CD8-positive, alpha-beta memory T cell (primary cell): ENCODE results near the gene FREY1. TPM values are rescaled to one million over a fixed set of nuclear protein-coding genes. Genes with fewer than 3 reads are reported as not detected.

Experiments used
- CTCF ChIA-PET: fragments of 350-600 bp; sonication (Branson Sonifier 250); formaldehyde crosslinking; loops from one replicate; lab custom pipeline; 2021; ENCODE audit warnings: antibody characterized with exemption; lab: Charles Lee
- POLR2A ChIA-PET: fragments of 350-600 bp; sonication (Branson Sonifier 250); formaldehyde crosslinking; loops from one replicate; lab custom pipeline; 2021; ENCODE audit warnings: antibody characterized with exemption; lab: Charles Lee
- DNase-seq, 5 donors: peaks; one replicate each; pipeline versions ENCODE4 v3.0.0 to v3.0.0-alpha.2; 2020 to 2022; ENCODE audit warnings: mixed read lengths in 1 of 5
- H3K27ac ChIP-seq: one replicate; pipeline ENCODE4 v1.7.0; 2013; ENCODE audit warnings: low read depth, mild to moderate bottlenecking, low read length, moderate library complexity
- H3K27me3 ChIP-seq: 2 replicates; pipeline ENCODE4 v1.7.0; 2013; ENCODE audit warnings: low read length, mild to moderate bottlenecking; ENCODE audit not compliant: insufficient read depth, poor library complexity, severe bottlenecking
- H3K36me3 ChIP-seq: 2 replicates; pipeline ENCODE4 v1.7.0; 2013; ENCODE audit warnings: mild to moderate bottlenecking, low read length, moderate library complexity; ENCODE audit not compliant: insufficient read depth
- H3K4me1 ChIP-seq: 2 replicates; pipeline ENCODE4 v1.7.0; 2013; ENCODE audit warnings: mild to moderate bottlenecking, low read length, moderate library complexity; ENCODE audit not compliant: insufficient read depth
- H3K4me3 ChIP-seq: 2 replicates; pipeline ENCODE4 v1.7.0; 2013; ENCODE audit warnings: mild to moderate bottlenecking, low read length
- H3K9me3 ChIP-seq: 2 replicates; pipeline ENCODE4 v1.7.0; 2013; ENCODE audit warnings: mild to moderate bottlenecking, low read length
- H3K27ac Mint-ChIP-seq, 8 donors: one replicate each; pipeline ENCODE4 v1.8.0; 2020 to 2021; ENCODE audit warnings: mixed read lengths in 8 of 8, mild to moderate bottlenecking in 6 of 8, inconsistent platforms in 3 of 8, moderate library complexity in 3 of 8
- H3K27me3 Mint-ChIP-seq, 2 donors: one replicate each; pipeline ENCODE4 v1.8.0; 2020 to 2021; ENCODE audit warnings: mixed read lengths in 2 of 2, mild to moderate bottlenecking in 1 of 2, moderate library complexity in 1 of 2
- H3K36me3 Mint-ChIP-seq, 3 donors: one replicate each; pipeline ENCODE4 v1.8.0; 2020 to 2021; ENCODE audit warnings: mixed read lengths in 3 of 3, inconsistent platforms in 1 of 3, mild to moderate bottlenecking in 1 of 3
- H3K4me1 Mint-ChIP-seq, 3 donors: one replicate each; pipeline ENCODE4 v1.8.0; 2020 to 2021; ENCODE audit warnings: mixed read lengths in 3 of 3, inconsistent platforms in 1 of 3, mild to moderate bottlenecking in 1 of 3
- H3K4me3 Mint-ChIP-seq, 7 donors: one replicate each; pipeline ENCODE4 v1.8.0; 2020 to 2021; ENCODE audit warnings: mixed read lengths in 7 of 7, mild to moderate bottlenecking in 6 of 7, moderate library complexity in 4 of 7, inconsistent platforms in 2 of 7
- H3K9me3 Mint-ChIP-seq, 5 donors: one replicate each; pipeline ENCODE4 v1.8.0; 2020 to 2022; ENCODE audit warnings: mixed read lengths in 5 of 5, mild to moderate bottlenecking in 3 of 5, moderate library complexity in 2 of 5, inconsistent platforms in 1 of 5
- polyA plus RNA-seq: library from polyadenylated mRNA; unstranded; fragments of 300-500 nt; fragmentation: Illumina TruSeq; gene quantifications from one replicate; pipeline ENCODE4 v1.2.3, GENCODE V29; 2021
- total RNA-seq, 2 experiments: library from RNA; stranded (reverse); gene quantifications; one replicate each; pipeline ENCODE4 v1.2.3, GENCODE V29; 2021

FREY1 gene
- total and polyA plus RNA-seq, 3 experiments from 2014 or later, result 0.43 to 2.0 (median 1.1) TPM

- POLR2A ChIA-PET, result no interaction called here
- no peak overlapping the region for H3K27ac ChIP-seq
- H3K36me3 ChIP-seq, result no peaks in the 10 kb centered on the region
- H3K4me1 Mint-ChIP-seq, result peaks cover 49 to 74% (median 49%) of the 10 kb centered on the region in 3 donors
- H3K27ac Mint-ChIP-seq, result peak overlapping the region in 7 of 8 donors; percentile 28 to 78 (median 49)
- no peaks in the 10 kb centered on the region for H3K9me3 ChIP-seq
- peak overlapping the region; percentile 66 to 96 (median 79) for H3K4me3 Mint-ChIP-seq
- H3K27me3 ChIP-seq, result no peaks in the 10 kb centered on the region
- CTCF ChIA-PET, result no interaction called here
- H3K9me3 Mint-ChIP-seq, result no peaks in the 10 kb centered on the region
- peak in 1 of 5 donors; percentile 47 for DNase-seq
- H3K36me3 Mint-ChIP-seq, result peaks cover 0 to 14% (median 0%) of the 10 kb centered on the region in 3 donors
- H3K4me3 ChIP-seq, result no peak overlapping the region
- H3K27me3 Mint-ChIP-seq, result peaks cover 0 to 10% of the 10 kb centered on the region in 2 donors
- peaks cover 20% of the 10 kb centered on the region for H3K4me1 ChIP-seq
Measured at GRCh38 chr11:45921561-45922424, 14.7 kb upstream of the FREY1 start.

DNA sequence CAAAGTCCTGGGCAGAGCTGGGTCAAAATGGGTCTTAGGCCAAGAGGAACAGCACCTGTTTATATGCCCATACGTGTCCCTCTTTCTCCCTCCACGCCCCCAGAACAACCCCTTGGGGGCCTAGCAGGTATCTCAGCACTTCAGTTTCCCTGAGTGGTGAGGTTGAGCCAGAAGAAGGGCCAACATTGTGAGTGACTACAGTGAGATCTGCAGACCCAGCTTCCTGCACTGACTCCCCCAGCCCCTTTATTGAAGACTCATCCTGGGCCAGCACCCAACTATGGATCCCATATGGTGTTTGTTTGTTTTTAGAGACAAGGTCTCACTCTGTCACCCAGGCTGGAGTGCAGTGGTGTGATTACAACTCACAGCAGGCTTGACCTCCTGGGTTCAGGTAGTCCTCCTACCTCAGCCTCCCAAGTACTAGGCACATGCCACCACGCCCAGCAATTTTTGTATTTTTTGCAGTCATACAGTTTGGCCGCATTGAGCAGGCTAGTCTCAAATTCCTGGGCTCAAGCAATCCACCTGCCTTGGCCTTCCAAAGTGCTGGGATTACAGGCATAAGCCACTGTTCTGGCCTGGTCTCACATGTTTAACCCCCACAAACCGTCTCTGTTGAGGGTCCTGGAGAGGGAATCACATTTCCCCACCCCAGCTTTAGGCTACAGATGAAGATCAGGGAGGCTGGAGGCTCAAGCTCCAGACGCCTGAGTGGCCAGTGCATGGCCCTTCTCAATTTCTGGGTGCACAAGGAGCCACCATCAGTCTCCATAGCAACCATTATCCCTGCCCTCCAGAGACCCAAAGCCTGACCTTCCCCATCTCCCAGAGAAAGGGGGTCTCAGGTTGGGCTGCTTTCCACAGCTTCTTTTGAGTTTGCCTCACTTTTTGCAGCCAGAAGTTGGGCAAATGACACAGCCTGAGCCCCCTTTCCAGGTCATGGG lies 13.7 kb upstream of the FREY1 start:
- Histone ChIP-seq H3K27ac (no peak overlapping the region), H3K27me3 (no peaks in the 10 kb centered on the region), H3K36me3 (peaks cover 3% of the 10 kb centered on the region), H3K4me1 (peaks cover 29% of the 10 kb centered on the region), H3K9me3 (no peaks in the 10 kb centered on the region), H3K4me3 (no peak overlapping the region)
- Mint-ChIP-seq H3K4me3 (peak overlapping the region; percentile 66 to 97 (median 87)), H3K36me3 (peaks cover 0 to 21% (median 0%) of the 10 kb centered on the region in 3 donors), H3K27ac (peak overlapping the region in 7 of 8 donors; percentile 35 to 88 (median 70)), H3K4me1 (peaks cover 56 to 74% (median 59%) of the 10 kb centered on the region in 3 donors), H3K27me3 (peaks cover 0 to 10% of the 10 kb centered on the region in 2 donors), H3K9me3 (no peaks in the 10 kb centered on the region)
- POLR2A ChIA-PET, result no interaction called here
- CTCF ChIA-PET, result no interaction called here
- DNase-seq, result no peak

- H3K27ac Mint-ChIP-seq, result peak overlapping the region in 5 of 8 donors; percentile 73 to 99 (median 88)
- peaks cover 0 to 10% of the 10 kb centered on the region in 2 donors for H3K27me3 Mint-ChIP-seq
- H3K4me3 ChIP-seq, result no peak overlapping the region
- H3K36me3 Mint-ChIP-seq, result peaks cover 0 to 30% (median 0%) of the 10 kb centered on the region in 3 donors
- POLR2A ChIA-PET, result no interaction called here
- H3K27me3 ChIP-seq, result no peaks in the 10 kb centered on the region
- H3K4me3 Mint-ChIP-seq, result peak overlapping the region; percentile 92 to 98 (median 96)
- peaks cover 57 to 81% (median 66%) of the 10 kb centered on the region in 3 donors for H3K4me1 Mint-ChIP-seq
- peaks cover 11% of the 10 kb centered on the region for H3K36me3 ChIP-seq
- CTCF ChIA-PET, result no interaction called here
- H3K4me1 ChIP-seq, result peaks cover 29% of the 10 kb centered on the region
- H3K9me3 ChIP-seq, result no peaks in the 10 kb centered on the region
- no peak overlapping the region for H3K27ac ChIP-seq
- DNase-seq, result no peak
- no peaks in the 10 kb centered on the region for H3K9me3 Mint-ChIP-seq
Measured at GRCh38 chr11:45919806-45920530, 12.9 kb upstream of the FREY1 start.

DNA sequence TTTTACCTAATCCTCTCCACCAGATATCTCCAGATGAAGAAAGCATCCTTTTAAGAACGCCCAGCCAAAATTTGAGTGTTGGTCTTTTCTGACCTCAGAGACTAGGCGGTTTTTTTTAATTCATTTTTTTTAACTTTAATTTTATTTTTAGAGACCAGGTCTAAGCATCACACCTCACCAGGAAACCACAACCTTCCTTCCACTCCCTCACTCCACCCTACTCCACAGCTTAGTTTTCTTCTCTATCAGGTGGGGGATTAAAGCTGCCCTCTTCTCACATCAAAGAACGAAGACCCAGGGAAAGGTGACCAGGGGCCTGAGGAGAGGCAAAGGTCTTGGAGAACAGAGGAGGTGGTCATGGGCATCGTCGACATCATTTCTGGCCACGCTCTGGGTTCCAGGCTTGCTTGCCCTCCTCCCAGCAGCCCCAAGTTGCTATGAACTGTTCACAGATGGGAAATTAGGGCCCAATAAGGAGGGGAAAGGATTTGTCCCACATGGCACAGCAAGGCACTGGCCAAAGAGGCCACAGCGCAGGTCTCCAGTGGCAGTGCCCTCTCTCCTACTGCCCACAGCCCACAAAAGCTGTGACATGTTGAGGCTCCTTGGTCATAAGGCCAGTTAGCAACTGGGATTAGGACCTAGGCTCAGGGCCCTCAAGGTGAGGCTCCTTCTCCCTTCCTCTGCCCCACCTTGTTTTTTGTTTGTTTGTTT lies 12.0 kb upstream of the FREY1 start:
- H3K4me3 Mint-ChIP-seq, result peak overlapping the region; percentile 92 to 98 (median 96)
- peak in 1 of 5 donors; percentile 19 for DNase-seq
- Histone ChIP-seq H3K9me3 (no peaks in the 10 kb centered on the region), H3K27me3 (no peaks in the 10 kb centered on the region), H3K36me3 (peaks cover 19% of the 10 kb centered on the region), H3K27ac (peak overlapping the region; percentile 90), H3K4me3 (peak overlapping the region; percentile 97), H3K4me1 (peaks cover 29% of the 10 kb centered on the region)
- H3K36me3 Mint-ChIP-seq, result peaks cover 0 to 38% (median 0%) of the 10 kb centered on the region in 3 donors
- peaks cover 52 to 77% (median 61%) of the 10 kb centered on the region in 3 donors for H3K4me1 Mint-ChIP-seq
- H3K9me3 Mint-ChIP-seq, result no peaks in the 10 kb centered on the region
- peak overlapping the region in 7 of 8 donors; percentile 88 to 99 (median 99) for H3K27ac Mint-ChIP-seq
- peaks cover 0 to 9% of the 10 kb centered on the region in 2 donors for H3K27me3 Mint-ChIP-seq
- ChIA-PET POLR2A (interaction anchor here (1.3 to 2.2 kb wide), 2 partner anchors 11 to 203 kb away, joined by 3 to 13 read pairs; no protein-coding TSS in a partner anchor), CTCF (interaction anchor here (1.3 to 1.8 kb wide), 3 partner anchors 7 to 46 kb away, joined by 5 to 7 read pairs (median 7); no protein-coding TSS in a partner anchor)

GRCh38 chr11:45918331-45918941 lies 11.4 kb upstream of the FREY1 start:
- peak overlapping the region; percentile 92 to 98 (median 96) for H3K4me3 Mint-ChIP-seq
- peaks cover 0 to 43% (median 0%) of the 10 kb centered on the region in 3 donors for H3K36me3 Mint-ChIP-seq
- no peaks in the 10 kb centered on the region for H3K27me3 ChIP-seq
- peaks cover 26% of the 10 kb centered on the region for H3K36me3 ChIP-seq
- H3K9me3 ChIP-seq, result no peaks in the 10 kb centered on the region
- CTCF ChIA-PET, result interaction anchor here (1.3 to 1.8 kb wide), 4 partner anchors 8 to 74 kb away, joined by 5 to 7 read pairs (median 6); no protein-coding TSS in a partner anchor
- H3K27ac Mint-ChIP-seq, result peak overlapping the region; percentile 88 to 99 (median 98)
- no peaks in the 10 kb centered on the region for H3K9me3 Mint-ChIP-seq
- peaks cover 0 to 7% of the 10 kb centered on the region in 2 donors for H3K27me3 Mint-ChIP-seq
- H3K4me3 ChIP-seq, result peak overlapping the region; percentile 97
- peaks cover 29% of the 10 kb centered on the region for H3K4me1 ChIP-seq
- H3K4me1 Mint-ChIP-seq, result peaks cover 49 to 76% (median 59%) of the 10 kb centered on the region in 3 donors
- peak overlapping the region; percentile 90 for H3K27ac ChIP-seq
- peak; percentile 36 to 69 (median 55) for DNase-seq
- POLR2A ChIA-PET, result interaction anchor here (1.3 to 2.2 kb wide), 3 partner anchors 11 to 204 kb away, joined by 3 to 13 read pairs (median 8); partner anchors contain the start of gene CRY2

DNA sequence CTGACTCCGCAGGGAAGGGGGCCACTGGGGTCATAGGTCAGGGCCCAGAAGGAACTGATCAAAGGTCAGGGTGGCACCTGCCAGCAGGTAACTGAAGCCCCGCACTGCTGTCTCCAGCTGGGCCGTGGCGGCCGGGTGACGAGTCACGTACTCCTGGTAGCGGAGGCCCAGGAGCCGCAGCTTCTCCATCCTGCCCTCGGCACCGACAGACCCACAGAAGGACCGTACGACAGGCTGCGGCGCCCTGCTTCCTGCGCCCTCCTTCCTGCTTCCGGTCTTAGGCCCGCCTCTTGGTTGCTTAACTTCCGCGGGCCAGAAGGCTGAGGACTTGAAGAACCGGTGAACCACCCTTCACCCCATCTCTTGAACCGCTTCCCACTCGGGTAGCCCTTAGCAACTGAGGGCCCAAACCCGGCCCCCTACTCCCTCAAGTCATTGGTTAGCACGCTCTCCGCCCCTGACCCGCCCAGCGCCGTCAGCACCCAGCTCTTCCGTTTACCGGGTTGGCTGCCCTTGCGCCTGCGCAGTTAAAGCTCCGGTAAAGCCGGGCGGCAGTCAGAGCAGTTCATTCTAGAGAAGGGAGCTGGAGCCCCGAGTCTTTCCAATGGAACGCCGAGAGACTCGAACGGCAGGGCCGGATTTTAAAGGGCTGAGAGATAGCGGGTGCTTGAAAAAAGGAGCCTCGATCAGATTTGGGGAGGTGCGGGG lies 10.7 kb upstream of the FREY1 start, which contains the start of gene PEX16:
PEX16 (minus strand) TSS at position 255 of the 708 bp plus-strand sequence; CDS start at position 189, 66 bp downstream.
- peaks cover 0 to 49% (median 0%) of the 10 kb centered on the region in 3 donors for H3K36me3 Mint-ChIP-seq
- peaks cover 29% of the 10 kb centered on the region for H3K4me1 ChIP-seq
- H3K27ac ChIP-seq, result peak within 1 kb of the TSS; percentile 90
- peak within 1 kb of the TSS; percentile 97 for H3K4me3 ChIP-seq
- no peaks in the 10 kb centered on the region for H3K9me3 Mint-ChIP-seq
- H3K36me3 ChIP-seq, result peaks cover 28% of the 10 kb centered on the region
- peak; percentile 92 to 99 (median 97) for DNase-seq
- CTCF ChIA-PET, result interaction anchor here (1.3 to 1.8 kb wide), 4 partner anchors 9 to 74 kb away, joined by 5 to 7 read pairs (median 6); no protein-coding TSS in a partner anchor
- POLR2A ChIA-PET, result interaction anchor here (1.3 to 2.2 kb wide), 3 partner anchors 12 to 205 kb away, joined by 3 to 13 read pairs (median 8); partner anchors contain the start of gene CRY2
- H3K4me1 Mint-ChIP-seq, result peaks cover 46 to 72% (median 55%) of the 10 kb centered on the region in 3 donors
- H3K27me3 Mint-ChIP-seq, result peaks cover 0 to 4% of the 10 kb centered on the region in 2 donors
- H3K27me3 ChIP-seq, result no peaks in the 10 kb centered on the region
- peak within 1 kb of the TSS; percentile 92 to 98 (median 96) for H3K4me3 Mint-ChIP-seq
- H3K9me3 ChIP-seq, result no peaks in the 10 kb centered on the region
- peak within 1 kb of the TSS; percentile 88 to 99 (median 98) for H3K27ac Mint-ChIP-seq
